ENCODE results near the gene TNFSF9.

GRCh38 chr19:6551607-6552450 lies 21.0 kb downstream of the TNFSF9 start:
- TF ChIP-seq CTCF (IDR thresholded peaks at IDR 0.05): no peak
- no peak for TF ChIP-seq POLR2A (IDR thresholded peaks at IDR 0.05)

All from body of pancreas (tissue), 4 donors.